Epithelial cell of esophagus (primary cell): ENCODE data around the gene PDLIM1.
A peak's percentile ranks its signal among the peaks of the same experiment; 100 is the strongest.

Experiments
- DNase-seq: peaks from one replicate; pipeline ENCODE4 v3.0.0; 2010; ENCODE audit warnings: low read depth
- H3K4me3 ChIP-seq: 2 replicates; pipeline ENCODE4 v1.5.1; 2011; ENCODE audit warnings: mild to moderate bottlenecking, low read length, control low read depth
- CTCF ChIP-seq: IDR thresholded peaks from 2 replicates; pipeline ENCODE4 v1.5.1; 2011; ENCODE audit warnings: low read depth, mild to moderate bottlenecking, low read length, control low read depth, inconsistent platforms; ENCODE audit not compliant: insufficient read depth; ENCODE audit errors: missing control alignments

Gene PDLIM1

GRCh38 chr10:95326396-95326795 lies 35.6 kb upstream of the PDLIM1 start:
- H3K4me3 ChIP-seq = no peak overlapping the region
- DNase-seq = no peak
- TF ChIP-seq CTCF = no peak

- DNase-seq = no peak
- no peak overlapping the region for H3K4me3 ChIP-seq
- TF ChIP-seq CTCF = no peak
Measured at GRCh38 chr10:95325863-95326262, 35.1 kb upstream of the PDLIM1 start.

DNA sequence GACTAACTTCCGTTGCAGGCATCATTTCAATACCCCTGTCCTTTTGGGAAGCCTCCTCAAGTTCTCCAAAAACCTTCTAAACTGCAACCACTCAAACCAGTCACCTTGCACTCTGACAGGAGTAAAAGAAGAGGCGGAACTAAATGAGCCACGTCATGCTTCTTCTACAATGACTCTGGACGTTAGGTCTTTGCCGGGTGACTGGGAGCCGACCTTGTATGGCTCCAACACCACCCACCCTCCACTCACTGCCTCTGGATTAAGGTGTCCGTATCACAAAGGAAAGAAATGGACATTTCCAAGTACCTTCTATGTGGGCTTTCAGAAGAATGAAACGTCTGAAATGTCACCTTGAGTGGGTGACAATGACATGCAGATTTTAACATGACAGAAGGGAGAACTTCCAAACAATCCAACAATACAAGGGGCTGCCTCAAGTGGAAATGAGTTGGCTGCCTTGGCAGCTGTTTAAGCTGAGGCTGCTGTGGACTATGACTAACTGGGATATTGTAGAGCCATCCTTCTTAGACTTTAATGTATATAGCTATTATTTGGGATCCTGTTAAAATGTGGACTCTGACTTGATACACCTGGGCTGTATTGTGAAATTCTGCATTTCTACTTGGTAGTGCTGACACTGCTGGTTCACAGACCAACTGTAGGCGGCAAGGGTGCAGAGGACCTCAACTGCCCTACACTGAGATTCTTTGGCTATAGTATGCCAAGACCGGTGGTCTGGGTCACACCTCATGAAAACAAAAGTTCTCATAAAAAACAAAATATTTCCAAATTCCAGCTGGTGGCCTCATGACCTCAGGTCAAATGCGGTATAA lies 33.8 kb upstream of the PDLIM1 start:
- no peak for TF ChIP-seq CTCF
- no peak overlapping the region for H3K4me3 ChIP-seq
- DNase-seq = no peak

- TF ChIP-seq CTCF = no peak
- no peak overlapping the region for H3K4me3 ChIP-seq
- DNase-seq = no peak
Measured at GRCh38 chr10:95321554-95322301, 30.9 kb upstream of the PDLIM1 start.

GRCh38 chr10:95319239-95319638 lies 28.4 kb upstream of the PDLIM1 start:
- no peak for TF ChIP-seq CTCF
- no peak overlapping the region for H3K4me3 ChIP-seq
- DNase-seq = peak; percentile 40

GRCh38 chr10:95315509-95315908 lies 24.7 kb upstream of the PDLIM1 start:
- TF ChIP-seq CTCF = no peak
- no peak overlapping the region for H3K4me3 ChIP-seq
- DNase-seq = no peak
